Loucy (cell line): ENCODE results near the gene MBP.

Experiments
- H2AFZ ChIP-seq: fragments of 200-600 bp; sonication (generic); 2 replicates; pipeline ENCODE4 v1.6.0; 2016; ENCODE audit warnings: antibody characterized with exemption, mild to moderate bottlenecking, low read length, moderate library complexity
- H3F3A ChIP-seq: fragments of 200-600 bp; 2 replicates; pipeline ENCODE4 v1.6.0; 2016; ENCODE audit warnings: antibody characterized with exemption, low read depth, mild to moderate bottlenecking
- H3K27me3 ChIP-seq: fragments of 200-600 bp; sonication (generic); 2 replicates; pipeline ENCODE4 v1.6.1; 2014; ENCODE audit warnings: low read length, mild to moderate bottlenecking; ENCODE audit not compliant: insufficient read depth, poor library complexity, severe bottlenecking
- H3K36me3 ChIP-seq: fragments of 200-600 bp; sonication (generic); 2 replicates; pipeline ENCODE4 v1.6.1; 2016; ENCODE audit warnings: low read length; ENCODE audit not compliant: insufficient read depth
- H3K4me1 ChIP-seq: fragments of 200-600 bp; sonication (generic); 2 replicates; pipeline ENCODE4 v1.5.1; 2014; ENCODE audit warnings: low read length, mild to moderate bottlenecking; ENCODE audit not compliant: insufficient read depth, poor library complexity, severe bottlenecking
- H3K4me2 ChIP-seq: fragments of 200-600 bp; sonication (generic); 2 replicates; pipeline ENCODE4 v1.6.0; 2014; ENCODE audit warnings: antibody characterized with exemption, low read length, low read depth, mild to moderate bottlenecking; ENCODE audit not compliant: poor library complexity, severe bottlenecking
- H3K4me3 ChIP-seq: fragments of 200-600 bp; sonication (generic); 2 replicates; pipeline ENCODE4 v1.5.1; 2014; ENCODE audit warnings: low read length, mild to moderate bottlenecking, mixed read lengths; ENCODE audit not compliant: poor library complexity, severe bottlenecking
- H3K79me2 ChIP-seq: fragments of 200-600 bp; sonication (generic); 2 replicates; pipeline ENCODE4 v1.6.1; 2014; ENCODE audit warnings: low read length; ENCODE audit not compliant: insufficient read depth
- H3K9ac ChIP-seq: fragments of 200-600 bp; sonication (generic); 2 replicates; pipeline ENCODE4 v1.6.0; 2014; ENCODE audit warnings: mild to moderate bottlenecking, low read depth, low read length, moderate library complexity; ENCODE audit not compliant: poor library complexity, severe bottlenecking
- H3K9me2 ChIP-seq: fragments of 200-600 bp; sonication (generic); replicated peaks from 2 replicates; pipeline ENCODE4 v1.6.1; 2016; ENCODE audit warnings: low read depth, low read length, mixed read lengths
- H3K9me3 ChIP-seq: fragments of 200-600 bp; sonication (generic); 2 replicates; pipeline ENCODE4 v1.6.1; 2014; ENCODE audit warnings: mild to moderate bottlenecking, antibody characterized with exemption, low read length, low read depth; ENCODE audit not compliant: insufficient read depth
- H4K20me1 ChIP-seq: fragments of 200-600 bp; sonication (generic); 2 replicates; pipeline ENCODE4 v1.6.0; 2014; ENCODE audit warnings: antibody characterized with exemption, low read length, mild to moderate bottlenecking; ENCODE audit not compliant: insufficient read depth, poor library complexity, severe bottlenecking
- EZH2phosphoT487 ChIP-seq: fragments of 200-600 bp; IDR thresholded peaks from 2 replicates; pipeline ENCODE4 v1.6.1; 2018; ENCODE audit warnings: antibody characterized with exemption, mild to moderate bottlenecking, moderate library complexity, borderline replicate concordance
- TF ChIP-seq, protein P1 (sequence below): fragments of 200-600 bp; sonication (generic); conservative IDR thresholded peaks from 2 replicates; pipeline ENCODE4 v1.5.1; 2014; ENCODE audit warnings: mild to moderate bottlenecking, antibody characterized with exemption, low read length

Gene MBP

DNA sequence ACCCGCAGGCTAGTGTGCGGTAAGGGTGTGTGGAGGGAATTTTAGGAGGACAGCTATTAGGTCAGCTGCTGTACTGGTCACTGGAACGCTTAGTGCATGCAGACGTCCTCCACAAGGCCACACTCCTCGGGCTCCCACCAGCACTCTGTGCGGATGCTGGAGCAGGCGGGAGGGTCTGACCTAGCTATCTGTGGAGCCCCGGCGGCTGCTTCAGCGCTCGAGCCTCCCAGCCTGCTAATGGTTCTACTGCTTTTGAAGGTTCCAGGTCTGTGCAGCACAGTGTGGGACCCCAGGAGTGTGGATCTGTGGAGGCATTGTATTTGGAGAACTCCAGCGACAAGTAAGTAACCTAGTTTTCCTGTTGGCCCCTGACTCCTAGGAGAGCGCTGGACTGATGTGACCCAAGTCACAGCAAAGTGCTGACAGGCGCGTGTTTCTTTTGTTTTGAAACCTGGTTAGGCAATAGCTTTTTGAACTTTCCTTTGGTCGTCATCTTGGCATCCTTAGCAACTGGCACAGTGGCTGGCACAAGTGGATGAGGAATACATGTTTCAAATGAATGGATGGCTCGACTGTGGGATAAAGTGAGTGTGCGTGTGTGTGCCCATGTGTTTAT lies 196.8 kb downstream of the MBP start:
- no peaks in the 10 kb centered on the region for H3K79me2 ChIP-seq
- no peaks in the 10 kb centered on the region for H3K9me3 ChIP-seq
- H3K4me1 ChIP-seq: peaks cover 7% of the 10 kb centered on the region
- H3F3A ChIP-seq: no peaks in the 10 kb centered on the region
- H3K9me2 ChIP-seq: no peaks in the 10 kb centered on the region
- H2AFZ ChIP-seq: no peak overlapping the region
- H3K27me3 ChIP-seq: no peaks in the 10 kb centered on the region
- no peaks in the 10 kb centered on the region for H4K20me1 ChIP-seq
- H3K9ac ChIP-seq: no peak overlapping the region
- no peak overlapping the region for H3K4me2 ChIP-seq
- TF ChIP-seq, protein P1, sequence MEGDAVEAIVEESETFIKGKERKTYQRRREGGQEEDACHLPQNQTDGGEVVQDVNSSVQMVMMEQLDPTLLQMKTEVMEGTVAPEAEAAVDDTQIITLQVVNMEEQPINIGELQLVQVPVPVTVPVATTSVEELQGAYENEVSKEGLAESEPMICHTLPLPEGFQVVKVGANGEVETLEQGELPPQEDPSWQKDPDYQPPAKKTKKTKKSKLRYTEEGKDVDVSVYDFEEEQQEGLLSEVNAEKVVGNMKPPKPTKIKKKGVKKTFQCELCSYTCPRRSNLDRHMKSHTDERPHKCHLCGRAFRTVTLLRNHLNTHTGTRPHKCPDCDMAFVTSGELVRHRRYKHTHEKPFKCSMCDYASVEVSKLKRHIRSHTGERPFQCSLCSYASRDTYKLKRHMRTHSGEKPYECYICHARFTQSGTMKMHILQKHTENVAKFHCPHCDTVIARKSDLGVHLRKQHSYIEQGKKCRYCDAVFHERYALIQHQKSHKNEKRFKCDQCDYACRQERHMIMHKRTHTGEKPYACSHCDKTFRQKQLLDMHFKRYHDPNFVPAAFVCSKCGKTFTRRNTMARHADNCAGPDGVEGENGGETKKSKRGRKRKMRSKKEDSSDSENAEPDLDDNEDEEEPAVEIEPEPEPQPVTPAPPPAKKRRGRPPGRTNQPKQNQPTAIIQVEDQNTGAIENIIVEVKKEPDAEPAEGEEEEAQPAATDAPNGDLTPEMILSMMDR: no peak
- TF ChIP-seq EZH2phosphoT487: no peak
- H3K36me3 ChIP-seq: peaks cover 31% of the 10 kb centered on the region; the same call in 1 of the 2 replicates
- H3K4me3 ChIP-seq: no peak overlapping the region

DNA sequence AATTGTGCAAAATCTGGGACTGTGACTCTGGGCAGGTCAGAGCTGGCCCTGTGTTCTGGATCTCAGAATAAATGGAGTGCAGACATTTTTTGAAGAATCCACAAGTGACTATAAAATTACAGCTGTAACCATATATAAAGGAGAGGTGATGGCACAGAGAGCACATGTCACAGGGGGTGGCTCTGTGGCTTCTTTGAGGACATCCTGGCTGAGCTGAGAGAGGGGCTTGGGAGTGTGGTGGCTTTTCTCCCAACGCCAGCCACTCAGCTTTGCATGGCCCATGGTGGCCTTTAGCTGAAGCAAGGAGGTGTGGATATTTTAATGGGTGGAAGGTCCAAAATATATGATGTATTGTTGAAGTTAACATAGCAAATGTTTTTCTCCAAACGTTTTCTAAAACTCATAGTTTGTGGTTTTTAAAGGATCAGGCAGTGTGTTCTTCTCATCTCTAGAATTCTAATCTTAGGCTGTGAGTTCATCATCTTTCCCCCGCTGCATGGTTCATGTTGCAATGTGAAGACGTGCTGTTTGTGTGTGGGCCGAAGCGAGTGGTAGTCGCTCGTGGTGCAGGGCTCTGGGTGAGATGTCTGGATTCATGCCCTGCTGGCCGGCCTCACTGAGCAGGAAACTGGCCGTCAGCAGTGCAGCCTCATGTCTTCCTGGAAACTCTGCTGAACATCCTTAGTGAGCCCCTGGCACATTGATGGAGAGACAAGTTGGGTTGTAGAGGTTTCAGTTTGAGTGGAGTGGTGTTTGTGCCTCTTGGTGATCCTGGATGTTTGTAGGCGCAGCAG lies 200.4 kb downstream of the MBP start:
- Histone ChIP-seq H3K27me3 (no peaks in the 10 kb centered on the region), H3K4me1 (peaks cover 7% of the 10 kb centered on the region), H3F3A (no peaks in the 10 kb centered on the region), H3K4me2 (no peak overlapping the region), H3K9ac (no peak overlapping the region), H4K20me1 (no peaks in the 10 kb centered on the region), H3K79me2 (no peaks in the 10 kb centered on the region), H3K9me3 (no peaks in the 10 kb centered on the region), H3K36me3 (peaks cover 34% of the 10 kb centered on the region; the same call in 1 of the 2 replicates), H3K9me2 (no peaks in the 10 kb centered on the region), H3K4me3 (no peak overlapping the region), H2AFZ (no peak overlapping the region)
- TF ChIP-seq EZH2phosphoT487: no peak
- TF ChIP-seq, protein P1: no peak

DNA sequence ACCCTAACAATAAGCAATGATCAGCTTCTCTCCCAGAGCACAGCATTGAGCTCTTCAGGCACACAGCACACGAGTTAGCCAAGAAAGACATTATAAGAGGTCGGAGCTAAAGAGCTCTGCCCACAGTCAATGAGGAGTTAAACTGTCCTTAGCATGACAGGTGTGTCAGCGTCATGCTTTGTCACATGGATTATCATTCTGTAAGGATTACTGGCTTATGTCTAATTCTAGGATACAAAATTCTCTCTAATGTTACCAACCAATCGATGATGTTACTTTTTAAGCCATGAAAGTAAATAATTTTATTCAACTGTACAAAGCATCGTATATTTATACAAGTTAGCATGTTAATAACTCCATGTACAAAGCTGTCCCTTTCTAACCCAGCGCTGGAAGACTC lies 201.4 kb downstream of the MBP start:
- H3K9ac ChIP-seq: no peak overlapping the region
- no peak for TF ChIP-seq EZH2phosphoT487
- no peaks in the 10 kb centered on the region for H3K9me3 ChIP-seq
- H3F3A ChIP-seq: no peaks in the 10 kb centered on the region
- H3K36me3 ChIP-seq: peaks cover 30% of the 10 kb centered on the region; the same call in 1 of the 2 replicates
- H3K27me3 ChIP-seq: no peaks in the 10 kb centered on the region
- H3K79me2 ChIP-seq: no peaks in the 10 kb centered on the region
- no peak overlapping the region for H2AFZ ChIP-seq
- no peaks in the 10 kb centered on the region for H3K9me2 ChIP-seq
- H3K4me1 ChIP-seq: peaks cover 7% of the 10 kb centered on the region
- H3K4me3 ChIP-seq: no peak overlapping the region
- H4K20me1 ChIP-seq: no peaks in the 10 kb centered on the region
- no peak overlapping the region for H3K4me2 ChIP-seq
